K562 (cell line): Measurements from ENCODE around the gene COL23A1. TPM values are rescaled to one million over a fixed set of nuclear protein-coding genes. Genes with fewer than 3 reads are reported as not detected.

Experiments used
- ATAC-seq: fragments of 200-7000 bp; cut with Tn5 transposase; 3 replicates; pipeline ENCODE4 v1.9.1; 2020; ENCODE audit warnings: moderate library complexity
- BruUV-seq: library from RNA; stranded (reverse); fragments of 400-500 nt; replicated peaks from 2 replicates; lab custom pipeline; 2021; lab: Mats Ljungman, UMichigan
- CTCF ChIA-PET: fragments of 300-600 bp; formaldehyde crosslinking; extraction: SDS; loops from one replicate; lab custom pipeline; 2021; ENCODE audit warnings: low intra/inter-chr PET ratio; lab: Yijun Ruan, JAX
- POLR2A ChIA-PET: fragments of 300-600, 350-650 bp; sonication (Branson Sonifier 250); formaldehyde crosslinking; extraction: SDS; loops from one replicate; lab custom pipeline; 2021; ENCODE audit warnings: antibody characterized with exemption, inconsistent platforms; lab: Yijun Ruan, JAX
- DNase-seq, 4 experiments: peaks; one replicate each; pipeline versions ENCODE4 v3.0.0 to v3.0.0-alpha.2; 2011 to 2018; ENCODE audit warnings: low spot score in 3 of 4, mixed read lengths in 3 of 4; ENCODE audit errors: extremely low read depth in 1 of 4
- FAIRE-seq: peaks from 2 replicates; lab custom pipeline; 2011; peaks lifted over from hg19 to GRCh38; lab: Jason Lieb, UNC
- H2AFZ ChIP-seq: 2 replicates; pipeline ENCODE4 v1.6.0; 2011; ENCODE audit warnings: low read depth, low read length, control low read depth, inconsistent platforms
- H3K27ac ChIP-seq: fragments of 200-600 bp; 3 replicates; pipeline ENCODE4 v1.8.0; 2011; ENCODE audit warnings: low read depth, mild to moderate bottlenecking, control low read depth, inconsistent platforms, low read length, moderate library complexity, mixed read lengths; ENCODE audit errors: extremely low read depth
- H3K27me3 ChIP-seq, 2 experiments: fragments of 300-600 bp in 1 of 2; 2 replicates in 1 of 2; 3 replicates in 1 of 2; pipeline versions ENCODE4 v1.6.0 to v1.8.0; 2011; ENCODE audit warnings: inconsistent platforms in 2 of 2, low read length in 2 of 2, mild to moderate bottlenecking in 1 of 2, mixed read lengths in 1 of 2, moderate library complexity in 1 of 2; ENCODE audit not compliant: control insufficient read depth in 2 of 2, insufficient read depth in 2 of 2
- H3K36me3 ChIP-seq: fragments of 300-600 bp; 3 replicates; pipeline ENCODE4 v1.8.0; 2011; ENCODE audit warnings: mild to moderate bottlenecking, low read length, inconsistent platforms; ENCODE audit not compliant: control insufficient read depth, insufficient read depth
- H3K4me1 ChIP-seq, 2 experiments: fragments of 200-600 bp in 1 of 2; replicated peaks in 1 of 2; 2 replicates in 1 of 2; 3 replicates in 1 of 2; pipeline versions ENCODE4 v1.5.1 to v1.8.0; 2011; ENCODE audit warnings: inconsistent platforms in 2 of 2, low read length in 2 of 2, mild to moderate bottlenecking in 1 of 2, mixed read lengths in 1 of 2, moderate library complexity in 1 of 2; ENCODE audit not compliant: control insufficient read depth in 2 of 2, insufficient read depth in 2 of 2
- H3K4me2 ChIP-seq: 2 replicates; pipeline ENCODE4 v1.6.1; 2011; ENCODE audit warnings: low read length, control low read depth, inconsistent platforms, mixed read lengths; ENCODE audit not compliant: insufficient read depth
- H3K4me3 ChIP-seq: fragments of 200-600 bp; sonication (generic), shearing (Covaris generic); 2 replicates; pipeline ENCODE4 v1.5.1; 2016; ENCODE audit warnings: control low read depth, inconsistent platforms
- H3K79me2 ChIP-seq: fragments of 200-600 bp; 3 replicates; pipeline ENCODE4 v1.8.0; 2011; ENCODE audit warnings: low read length, inconsistent platforms; ENCODE audit not compliant: control insufficient read depth, insufficient read depth
- H3K9ac ChIP-seq, 2 experiments: 2 replicates each; pipeline versions ENCODE4 v1.6.0 to v1.6.1; 2011; ENCODE audit warnings: low read depth in 2 of 2, low read length in 2 of 2, control low read depth in 1 of 2, inconsistent platforms in 1 of 2, mild to moderate bottlenecking in 1 of 2, mixed read lengths in 1 of 2; ENCODE audit not compliant: insufficient read depth in 1 of 2
- H3K9me1 ChIP-seq: one replicate; pipeline ENCODE4 v1.6.0; 2011; ENCODE audit warnings: inconsistent platforms, mild to moderate bottlenecking, low read length, moderate library complexity; ENCODE audit not compliant: control insufficient read depth, insufficient read depth
- H3K9me3 ChIP-seq: replicated peaks from 2 replicates; pipeline ENCODE4 v1.5.1; 2011; ENCODE audit warnings: low read depth, low read length, inconsistent platforms; ENCODE audit not compliant: control insufficient read depth, insufficient read depth
- H4K20me1 ChIP-seq: replicated peaks from 2 replicates; pipeline ENCODE4 v1.6.1; 2011; ENCODE audit warnings: low read length, inconsistent platforms, mixed read lengths; ENCODE audit not compliant: control insufficient read depth, insufficient read depth
- ATF3 ChIP-seq, 2 experiments: fragments of 450-650 bp in 1 of 2; sonication (generic) in 1 of 2; formaldehyde crosslinking in 1 of 2; IDR thresholded peaks in 1 of 2; conservative IDR thresholded peaks in 1 of 2; 2 replicates each; pipeline versions ENCODE4 v1.6.1 to v1.8.1; 2016 to 2023; ENCODE audit warnings: mild to moderate bottlenecking in 2 of 2, moderate library complexity in 2 of 2, inconsistent platforms in 1 of 2, missing genetic modification reagents in 1 of 2
- ATF4 ChIP-seq: fragments of 450-650 bp; formaldehyde crosslinking; IDR thresholded peaks from 2 replicates; pipeline ENCODE4 v1.4.0; 2022; ENCODE audit warnings: mild to moderate bottlenecking, moderate library complexity
- BHLHE40 ChIP-seq: IDR thresholded peaks from 2 replicates; pipeline ENCODE4 v1.6.1; 2011; ENCODE audit warnings: low read length, improper control_type of control experiment
- CHD2 ChIP-seq: IDR thresholded peaks from 2 replicates; pipeline ENCODE4 v1.6.1; 2011; ENCODE audit warnings: low read depth, low read length
- EHMT2 ChIP-seq: fragments of 450-650 bp; IDR thresholded peaks from 2 replicates; pipeline ENCODE4 v1.6.1; 2018; ENCODE audit warnings: antibody characterized with exemption
- FOXM1 ChIP-seq, 2 experiments: fragments of 450-650 bp in 1 of 2; sonication (generic) in 1 of 2; formaldehyde crosslinking in 1 of 2; IDR thresholded peaks; 2 replicates each; pipeline versions ENCODE4 v1.6.1 to v1.9.0; 2017 to 2022; ENCODE audit warnings: low read depth in 2 of 2, mild to moderate bottlenecking in 2 of 2, missing genetic modification reagents in 1 of 2, moderate library complexity in 1 of 2
- KLF16 ChIP-seq: IDR thresholded peaks from 2 replicates; pipeline ENCODE4 v1.6.1; 2016; ENCODE audit warnings: antibody characterized with exemption
- MAZ ChIP-seq, 2 experiments: fragments of 450-650 bp in 1 of 2; sonication (generic) in 1 of 2; formaldehyde crosslinking; IDR thresholded peaks in 1 of 2; conservative IDR thresholded peaks in 1 of 2; 2 replicates each; pipeline versions ENCODE4 v1.4.0 to v1.5.0; 2020; ENCODE audit warnings: mild to moderate bottlenecking in 1 of 2, missing genetic modification reagents in 1 of 2
- NFYB ChIP-seq: IDR thresholded peaks from 2 replicates; pipeline ENCODE4 v1.6.1; 2011; ENCODE audit warnings: mild to moderate bottlenecking, moderate library complexity; ENCODE audit not compliant: insufficient read length; ENCODE audit errors: extremely low read depth
- NR1H2 ChIP-seq: sonication (generic); formaldehyde crosslinking; IDR thresholded peaks from 2 replicates; pipeline ENCODE4 v1.4.0; 2020; ENCODE audit warnings: mild to moderate bottlenecking, missing genetic modification reagents
- NR3C1 ChIP-seq: sonication (generic); formaldehyde crosslinking; IDR thresholded peaks from 2 replicates; pipeline ENCODE4 v1.8.1; 2022; ENCODE audit warnings: missing genetic modification reagents
- PHB ChIP-seq: fragments of 250-450 bp; sonication (Bioruptor Pico); IDR thresholded peaks from 2 replicates; pipeline ENCODE4 v1.5.0; 2021
- TCF15 ChIP-seq: fragments of 250-450 bp; sonication (Bioruptor Pico); IDR thresholded peaks from 2 replicates; pipeline ENCODE4 v1.8.0; 2022; ENCODE audit warnings: moderate library complexity, mild to moderate bottlenecking, inconsistent platforms
- ZBTB2 ChIP-seq: fragments of 450-650 bp; IDR thresholded peaks from 2 replicates; pipeline ENCODE4 v1.6.1; 2016; ENCODE audit warnings: antibody characterized with exemption
- ZC3H4 ChIP-seq: sonication (generic); formaldehyde crosslinking; IDR thresholded peaks from 2 replicates; pipeline ENCODE4 v1.9.0; 2021; ENCODE audit warnings: missing genetic modification reagents, borderline replicate concordance
- ZNF24 ChIP-seq: fragments of 450-650 bp; IDR thresholded peaks from 2 replicates; pipeline ENCODE4 v1.6.1; 2016
- ZNF263 ChIP-seq: sonication (generic); formaldehyde crosslinking; IDR thresholded peaks from 2 replicates; pipeline ENCODE4 v1.8.0; 2022; ENCODE audit warnings: mild to moderate bottlenecking, missing genetic modification reagents, borderline replicate concordance
- WGBS: fragments of 100-300 bp; shearing (Covaris generic); methylation state at CpG from one replicate; pipeline ENCODE4 v1.1.6; 2016; ENCODE audit warnings: low coverage, mixed read lengths; ENCODE audit not compliant: insufficient coverage; ENCODE audit errors: missing lambda C conversion rate; 5-methylcytosine and 5-hydroxymethylcytosine counted together
- in situ Hi-C: fragments of 300-500 bp; cut with MboI; formaldehyde crosslinking; loops from 4 replicates; pipeline ENCODE4 v1.15.0; 2018; ENCODE audit warnings: inconsistent platforms, mixed read lengths
- intact Hi-C: fragments of 100-400 bp; cut with micrococcal nuclease; formaldehyde crosslinking; loops from 2 replicates; pipeline ENCODE4 v1.14.2; 2022
- polyA plus RNA-seq, 8 experiments: library from polyadenylated mRNA; depleted of rRNA in 4 of 8; stranded (reverse) in 5 of 8; unstranded in 3 of 8; fragments of >200 nt; fragmentation: Nextera tagmentation in 2 of 8; fragmentation: Illumina TruSeq in 1 of 8; extraction: Ambion mirVana in 2 of 8; extraction: Trizol in 1 of 8; gene quantifications; 2 replicates each; pipeline versions ENCODE4 v1.2.1 to v1.2.3, GENCODE V29; 2011 to 2014; ENCODE audit warnings: inconsistent platforms in 1 of 8, missing spikeins in 1 of 8
- total RNA-seq, 7 experiments: library from RNA; depleted of rRNA in 6 of 7; stranded (reverse); fragments of >200 nt in 6 of 7; fragmentation: Illumina TruSeq in 2 of 7; extraction: Trizol in 2 of 7; gene quantifications; 2 replicates each; pipeline versions ENCODE4 v1.2.1 to v1.2.3, GENCODE V29; 2011 to 2021; ENCODE audit warnings: low replicate concordance in 1 of 7
- TF ChIP-seq, protein P1 (sequence below): fragments of 250-450 bp; sonication (Bioruptor Pico); IDR thresholded peaks from 2 replicates; pipeline ENCODE4 v1.8.0; 2022; ENCODE audit warnings: inconsistent platforms

COL23A1 gene
- total and polyA plus RNA-seq, 9 of the 15 experiments (the other 6 are each of a cell fraction or from before 2014, with no cell fraction given): 0.09 TPM; not detected in 8

DNA sequence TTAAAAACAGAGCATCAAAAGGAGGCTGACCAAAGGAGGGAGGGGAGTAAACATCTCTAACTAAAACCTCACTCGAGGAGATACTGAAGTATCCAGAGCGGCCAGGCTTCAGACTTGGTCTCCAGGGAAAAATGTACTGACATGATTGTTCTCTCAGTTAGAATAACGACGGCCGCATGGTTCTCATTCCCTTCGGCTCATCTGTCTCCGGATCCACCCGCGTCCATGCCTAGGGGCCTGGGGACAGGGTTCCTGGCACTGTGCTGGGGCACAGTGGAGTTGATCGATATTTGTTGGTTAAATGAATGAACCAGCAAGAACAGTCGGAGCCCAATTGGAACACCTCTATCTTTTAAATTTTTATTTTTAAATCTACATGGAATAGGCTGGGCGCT lies 190.5 kb downstream of the COL23A1 start:
- Histone ChIP-seq H3K4me2 (no peak overlapping the region), H3K9me1 (no peaks in the 10 kb centered on the region), H3K27ac (no peak overlapping the region), H3K4me1 (no peaks in the 10 kb centered on the region), H4K20me1 (peaks cover 7% of the 10 kb centered on the region; the same call in 1 of the 2 replicates), H2AFZ (no peak overlapping the region), H3K9me3 (no peaks in the 10 kb centered on the region), H3K79me2 (no peaks in the 10 kb centered on the region), H3K4me3 (no peak overlapping the region), H3K27me3 (peaks cover 11 to 47% of the 10 kb centered on the region in 2 experiments; a peak in 4 of 5 replicates), H3K36me3 (no peaks in the 10 kb centered on the region), H3K9ac (no peak overlapping the region)
- TF ChIP-seq ATF4 (CRISPR knock-in tag) (no peak), ZBTB2 (no peak), ZC3H4 (no peak), PHB (CRISPR knock-in tag) (no peak), ATF3 (IDR thresholded peaks at IDR 0.05) (no peak), ATF3 (CRISPR knock-in tag; conservative IDR thresholded peaks at IDR 0.05) (no peak), MAZ (CRISPR knock-in tag; conservative IDR thresholded peaks at IDR 0.05 in 1 of 2, IDR thresholded peaks at IDR 0.05 in 1 of 2) (no peak), NR3C1 (CRISPR knock-in tag) (no peak), NFYB (no peak), KLF16 (no peak), TCF15 (CRISPR knock-in tag) (no peak), BHLHE40 (no peak), EHMT2 (no peak), NR1H2 (CRISPR knock-in tag) (no peak), CHD2 (no peak), FOXM1 (IDR thresholded peaks at IDR 0.05; ENCODE audit: low read depth) (no peak), FOXM1 (CRISPR knock-in tag; IDR thresholded peaks at IDR 0.05; ENCODE audit: low read depth) (no peak), ZNF263 (CRISPR knock-in tag) (no peak), ZNF24 (no peak)
- TF ChIP-seq, protein P1, sequence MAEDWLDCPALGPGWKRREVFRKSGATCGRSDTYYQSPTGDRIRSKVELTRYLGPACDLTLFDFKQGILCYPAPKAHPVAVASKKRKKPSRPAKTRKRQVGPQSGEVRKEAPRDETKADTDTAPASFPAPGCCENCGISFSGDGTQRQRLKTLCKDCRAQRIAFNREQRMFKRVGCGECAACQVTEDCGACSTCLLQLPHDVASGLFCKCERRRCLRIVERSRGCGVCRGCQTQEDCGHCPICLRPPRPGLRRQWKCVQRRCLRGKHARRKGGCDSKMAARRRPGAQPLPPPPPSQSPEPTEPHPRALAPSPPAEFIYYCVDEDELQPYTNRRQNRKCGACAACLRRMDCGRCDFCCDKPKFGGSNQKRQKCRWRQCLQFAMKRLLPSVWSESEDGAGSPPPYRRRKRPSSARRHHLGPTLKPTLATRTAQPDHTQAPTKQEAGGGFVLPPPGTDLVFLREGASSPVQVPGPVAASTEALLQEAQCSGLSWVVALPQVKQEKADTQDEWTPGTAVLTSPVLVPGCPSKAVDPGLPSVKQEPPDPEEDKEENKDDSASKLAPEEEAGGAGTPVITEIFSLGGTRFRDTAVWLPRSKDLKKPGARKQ (CRISPR knock-in tag): no peak
- FAIRE-seq (no peak), ATAC-seq (no peak), DNase-seq (no peak)
- no TSS peak for BruUV-seq
- ChIA-PET CTCF (no interaction called here), POLR2A (interaction anchor here (0.7 to 0.8 kb wide), 2 partner anchors 9 to 15 kb away, joined by 3 to 4 read pairs; no protein-coding TSS in a partner anchor)
- in situ Hi-C loops (no loop called here), intact Hi-C loops (no loop called here)
- 35% methylated on average over 12 of the region's 12 CpGs for WGBS
